Measurements from ENCODE around the gene FAM209A.

- TF ChIP-seq CTCF (IDR thresholded peaks at IDR 0.05; ENCODE audit: low read length) (no peak), EZH2 (IDR thresholded peaks at IDR 0.05; ENCODE audit: borderline replicate concordance, low read length) (no peak)
Observed at GRCh38 chr20:56519551-56519950, 5.0 kb upstream of the FAM209A start.
